Stimulated activated CD8-positive, alpha-beta memory T cell treated with anti-CD3 and anti-CD28 coated beads, Interleukin-12 subunit alpha, Interleukin-12 subunit beta, amount 100 ng/mL, for 4 hours (primary cell): ENCODE data around the gene CLDN22.
"Not testable (repeated sequence)": the region's sequence is repeated elsewhere in the genome, so short reads cannot be mapped to it uniquely, and the experiment has no call there.

ENCODE experiments used
- DNase-seq: peaks from one replicate; pipeline ENCODE4 v3.0.0-alpha.2; 2020; ENCODE audit warnings: low read depth

CLDN22 gene

DNA sequence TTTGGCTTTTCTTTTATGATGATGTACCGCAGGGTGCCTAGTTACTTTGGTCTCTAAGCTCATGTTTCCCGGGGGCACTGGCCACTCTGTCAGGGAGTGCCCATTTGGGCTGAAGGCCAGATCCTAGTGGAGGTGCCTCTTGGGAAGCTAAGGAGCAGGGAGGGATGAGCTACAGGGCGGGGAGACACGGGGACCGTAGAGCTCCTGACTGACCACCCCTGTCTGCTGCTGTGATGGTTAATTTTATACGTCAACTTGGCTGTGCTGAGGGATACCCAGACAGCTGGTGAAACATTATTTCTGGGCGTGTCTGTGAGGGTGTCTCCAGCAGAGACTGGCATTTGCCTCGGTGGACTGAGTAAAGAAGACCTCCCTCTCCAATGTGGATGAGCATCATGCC is 27.1 kb upstream of the CLDN22 start:
- DNase-seq, result no peak

DNA sequence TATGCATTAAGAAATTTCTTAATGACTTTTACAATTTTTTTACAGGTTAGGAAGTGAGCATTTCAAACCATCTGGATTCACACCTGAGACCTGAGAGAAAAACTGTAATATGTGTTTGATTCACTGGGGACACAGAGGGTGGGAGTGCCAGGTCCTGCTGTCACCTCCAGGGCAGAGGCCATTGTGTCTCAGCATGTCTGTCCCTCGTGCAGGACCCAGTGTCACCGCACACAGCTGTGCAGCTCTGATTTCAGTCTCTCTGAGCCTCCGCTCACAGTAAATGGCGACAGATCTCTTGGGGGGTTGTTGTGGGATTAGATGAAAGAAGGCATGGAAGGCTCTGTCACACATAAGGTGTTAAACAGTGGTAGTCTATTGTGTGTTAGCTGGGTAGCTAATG is 25.2 kb upstream of the CLDN22 start:
- DNase-seq, result no peak

GRCh38 chr4:183344523-183345255 is 24.6 kb upstream of the CLDN22 start:
- no peak for DNase-seq

DNA sequence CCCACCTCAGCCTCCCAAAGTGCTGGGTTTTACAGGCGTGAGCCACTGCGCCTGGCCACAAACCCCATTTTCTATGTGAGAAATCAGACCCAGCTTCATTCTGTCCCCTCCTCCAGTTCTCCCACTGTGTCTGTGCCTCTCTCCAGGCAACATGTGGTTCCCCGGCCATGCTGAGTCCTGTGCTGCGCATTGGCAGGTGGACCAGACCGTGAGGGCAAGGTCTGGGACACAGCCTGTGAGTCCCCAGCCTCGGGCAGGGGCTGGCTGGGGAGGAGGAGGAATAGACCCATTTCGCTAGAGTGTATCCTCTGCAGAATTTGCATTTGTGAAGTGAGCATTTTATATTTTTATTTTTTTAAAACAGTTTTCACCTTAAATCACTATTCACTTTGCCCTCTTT is 23.7 kb upstream of the CLDN22 start:
- no peak for DNase-seq

- DNase-seq, result no peak
Observed at GRCh38 chr4:183342541-183343533, 22.8 kb upstream of the CLDN22 start.

DNA sequence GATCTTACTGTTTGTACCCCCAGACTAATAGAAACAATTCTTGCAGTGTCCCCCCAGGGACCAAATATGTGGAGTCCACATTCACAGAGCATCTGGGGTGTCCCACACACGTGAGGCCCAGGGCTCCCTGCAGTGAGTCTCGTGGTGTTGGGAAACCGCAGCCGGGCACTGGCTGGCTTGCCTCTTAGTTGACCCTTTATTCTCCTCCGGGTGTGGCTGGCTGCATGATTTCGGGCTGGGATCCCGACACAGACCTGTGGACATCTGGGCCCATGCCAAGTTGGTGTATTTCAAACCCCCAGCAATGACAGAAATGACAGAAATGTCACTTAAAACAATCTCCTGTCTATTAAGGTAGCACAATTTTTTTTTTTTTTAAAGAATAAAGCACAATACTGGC is 17.8 kb upstream of the CLDN22 start:
- DNase-seq, result no peak

GRCh38 chr4:183337349-183337748 is 17.3 kb upstream of the CLDN22 start:
- no peak for DNase-seq

- no peak for DNase-seq
Observed at GRCh38 chr4:183335369-183335940, 15.4 kb upstream of the CLDN22 start.

GRCh38 chr4:183333983-183334382 is 13.9 kb upstream of the CLDN22 start:
- DNase-seq, result no peak

- no peak for DNase-seq
Observed at GRCh38 chr4:183333202-183333601, 13.1 kb upstream of the CLDN22 start.

DNA sequence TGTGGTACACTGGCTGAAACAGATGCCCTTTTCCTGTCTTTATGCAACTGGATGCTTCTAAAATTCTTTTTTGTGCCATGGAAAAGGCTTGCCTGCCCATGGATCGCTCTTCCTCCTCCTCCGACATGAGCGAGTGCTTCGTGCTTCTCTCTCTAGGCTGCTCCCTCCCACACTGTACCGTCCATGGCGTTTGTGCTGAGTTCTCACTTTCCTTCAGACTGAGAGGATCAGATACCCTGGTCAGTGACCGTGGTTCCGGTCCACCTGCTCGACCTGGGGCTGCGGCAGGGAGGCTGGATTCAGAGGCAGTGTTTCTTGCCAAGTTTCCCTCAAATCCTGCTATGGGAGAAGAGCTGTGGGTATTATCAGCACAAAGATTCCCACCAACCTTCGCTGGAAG is 12.4 kb upstream of the CLDN22 start:
- no peak for DNase-seq

- DNase-seq, result no peak
Observed at GRCh38 chr4:183330841-183331240, 10.8 kb upstream of the CLDN22 start.

DNA sequence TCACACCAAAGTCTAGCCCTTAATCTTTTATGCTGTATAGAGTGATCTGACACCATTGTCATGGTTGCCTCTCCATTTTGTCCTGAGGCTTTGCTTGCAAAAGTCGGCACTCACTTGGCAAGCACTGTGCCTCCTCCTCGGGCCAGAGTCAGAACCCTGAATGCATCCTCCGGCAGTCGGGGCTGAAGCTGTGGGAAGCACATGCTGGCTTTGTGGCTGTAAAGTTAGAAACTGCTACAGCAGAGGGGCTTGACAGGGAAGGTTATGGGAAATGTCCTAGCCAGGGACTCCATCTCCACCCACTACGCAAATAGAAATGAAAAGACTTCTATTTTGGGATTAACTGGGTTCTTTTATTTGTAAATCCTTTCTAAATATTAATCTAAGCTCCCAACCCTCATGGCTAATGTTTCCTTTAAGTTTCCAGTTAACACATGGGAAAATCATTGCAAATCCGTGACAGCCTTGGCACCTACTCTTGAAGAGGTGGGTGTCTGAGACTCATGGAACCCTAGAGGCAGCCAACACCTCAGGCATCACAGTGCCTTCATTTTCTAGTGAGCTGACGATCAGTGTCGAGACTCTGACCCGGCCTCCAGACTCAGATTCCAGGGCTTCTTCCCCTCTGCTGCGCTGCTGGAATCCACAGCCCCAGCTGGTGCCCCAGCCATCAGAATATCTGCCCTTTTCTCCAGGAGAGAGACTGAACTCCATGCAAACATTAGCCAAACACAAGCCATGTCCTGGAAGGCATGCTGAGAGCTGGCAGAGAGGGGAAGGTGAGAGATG is 10.1 kb upstream of the CLDN22 start:
- no peak for DNase-seq

DNA sequence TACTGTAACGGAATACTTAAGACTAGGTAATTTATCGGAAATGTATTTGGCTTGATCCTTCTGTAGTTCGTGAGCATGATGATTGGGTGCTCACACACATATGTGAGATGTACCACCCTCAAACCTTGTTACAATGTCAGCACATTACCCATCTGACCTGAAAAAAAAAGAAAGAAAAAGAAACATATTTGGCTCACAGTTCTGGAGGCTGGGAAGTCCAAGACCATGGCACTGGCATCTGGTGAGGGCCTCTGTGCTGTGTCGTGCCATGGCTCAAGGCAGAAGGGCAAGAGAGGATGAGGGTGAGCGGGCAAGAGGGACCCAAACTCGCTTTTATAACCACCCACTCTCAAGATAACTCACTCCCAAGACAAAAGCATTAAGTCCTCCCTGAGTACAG is 9.2 kb upstream of the CLDN22 start:
- no peak for DNase-seq

DNA sequence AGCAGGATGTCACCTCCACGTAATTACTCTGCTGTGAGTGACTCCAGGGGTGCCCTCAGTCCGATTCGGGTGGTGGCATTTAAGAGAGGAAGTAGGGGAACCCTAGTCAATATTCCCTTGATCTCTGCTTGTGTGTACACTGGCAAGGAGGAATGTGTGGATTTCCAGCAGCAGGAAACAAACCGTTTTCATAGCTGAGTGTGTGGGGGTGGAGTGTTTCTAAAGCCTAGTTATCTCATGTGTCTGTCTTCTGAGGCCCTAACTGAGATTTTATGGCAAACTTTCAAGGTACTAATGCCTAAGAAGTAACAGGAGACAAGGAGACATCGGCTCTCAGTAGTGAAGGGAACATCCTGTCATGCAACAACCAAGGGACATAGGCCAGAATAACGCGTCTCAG is 8.8 kb upstream of the CLDN22 start:
- DNase-seq, result no peak

GRCh38 chr4:183327827-183328226 is 7.8 kb upstream of the CLDN22 start:
- no peak for DNase-seq

DNA sequence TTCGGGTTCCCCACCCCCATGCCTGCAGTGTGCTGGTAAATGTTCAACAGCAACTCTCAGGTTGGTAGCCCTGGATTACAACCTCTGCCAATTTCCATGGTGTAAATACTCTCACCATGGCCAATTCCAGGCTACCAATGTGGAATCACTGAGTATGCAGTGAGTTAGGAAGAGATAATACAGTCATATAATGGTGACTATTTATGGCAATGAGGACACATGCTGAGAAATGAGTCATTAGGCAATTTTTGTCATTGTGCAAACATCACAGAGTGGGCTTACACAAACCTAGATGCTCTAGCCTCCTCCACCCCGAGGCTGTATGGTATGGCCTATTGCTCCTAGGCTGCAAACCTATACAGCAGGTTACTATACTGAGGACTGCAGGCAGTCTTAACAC is 6.8 kb upstream of the CLDN22 start:
- DNase-seq, result no peak

- DNase-seq, result not testable (repeated sequence)
Observed at GRCh38 chr4:183326387-183326786, 6.3 kb upstream of the CLDN22 start.

DNA sequence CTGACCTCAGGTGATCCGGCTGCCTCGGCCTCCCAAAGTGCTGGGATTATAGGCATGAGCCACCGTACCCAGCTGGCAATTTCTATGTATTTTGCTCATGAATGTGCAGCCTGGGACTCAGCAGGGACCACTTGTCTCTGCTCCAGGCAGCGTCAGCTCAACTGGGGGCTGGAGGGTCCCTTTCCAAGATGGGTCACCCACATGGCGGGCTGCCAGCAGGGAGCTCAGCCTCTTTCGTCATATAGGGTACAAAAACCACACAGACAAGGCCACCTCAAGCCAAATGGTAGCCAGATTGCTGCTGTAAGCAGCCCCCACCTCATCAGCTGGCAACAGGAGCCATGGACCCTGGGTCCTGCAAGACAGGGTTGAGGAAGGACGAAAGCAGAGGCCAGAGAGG is 4.5 kb upstream of the CLDN22 start:
- no peak for DNase-seq

DNA sequence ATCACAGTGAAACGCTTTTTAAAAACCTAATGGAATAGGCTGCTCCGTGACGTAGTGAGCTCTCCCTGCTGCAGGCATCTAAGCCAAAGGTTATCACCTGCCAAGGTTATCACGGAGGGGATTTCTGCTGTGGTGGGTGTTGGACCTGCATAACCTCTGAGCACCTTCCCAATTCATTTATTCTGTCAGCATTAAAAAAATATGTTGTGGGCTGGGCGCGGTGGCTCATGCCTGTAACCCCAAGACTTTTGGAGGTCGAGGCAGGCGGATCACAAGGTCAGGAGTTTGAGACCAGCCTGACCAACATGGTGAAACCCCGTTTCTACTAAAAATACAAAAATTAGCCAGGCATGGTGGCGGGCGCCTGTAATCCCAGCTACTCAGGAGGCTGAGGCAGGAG is 4.0 kb upstream of the CLDN22 start:
- DNase-seq, result not testable (repeated sequence)

GRCh38 chr4:183323295-183323694 is 3.2 kb upstream of the CLDN22 start:
- DNase-seq, result no peak

DNA sequence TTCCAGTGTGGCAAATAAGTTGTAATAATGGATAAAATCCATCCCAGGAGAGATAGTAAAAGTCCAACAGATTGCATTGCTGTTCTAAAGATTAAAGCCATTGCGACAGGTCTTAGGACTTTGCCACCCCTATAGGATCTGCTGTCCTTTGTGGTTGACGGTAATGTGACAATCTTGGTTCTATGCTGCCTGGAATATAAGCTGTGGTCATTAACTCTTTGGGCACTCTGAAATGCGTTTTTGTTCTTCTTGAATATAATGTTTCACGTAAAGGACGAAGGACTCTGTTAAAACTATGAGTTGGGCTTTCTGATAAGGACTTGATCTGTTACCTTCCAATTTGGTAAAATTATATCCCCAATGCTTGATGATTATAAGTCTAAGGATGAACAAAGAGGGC is 2.2 kb upstream of the CLDN22 start, which contains the start of gene CLDN24:
Gene CLDN24, minus strand, starts transcription at position 101 of the 400 bp plus-strand sequence. Its CDS starts 0 bp downstream, at position 101.
- DNase-seq, result no peak
